Amniotic epithelial cell (primary cell): ENCODE results near the gene PZP.

Experiments used
- DNase-seq: peaks from one replicate; pipeline ENCODE4 v3.0.0-alpha.2; 2010; ENCODE audit warnings: low read depth

Gene PZP

GRCh38 chr12:9123781-9124382 is 84.3 kb downstream of the PZP start:
- DNase-seq, result no peak

DNA sequence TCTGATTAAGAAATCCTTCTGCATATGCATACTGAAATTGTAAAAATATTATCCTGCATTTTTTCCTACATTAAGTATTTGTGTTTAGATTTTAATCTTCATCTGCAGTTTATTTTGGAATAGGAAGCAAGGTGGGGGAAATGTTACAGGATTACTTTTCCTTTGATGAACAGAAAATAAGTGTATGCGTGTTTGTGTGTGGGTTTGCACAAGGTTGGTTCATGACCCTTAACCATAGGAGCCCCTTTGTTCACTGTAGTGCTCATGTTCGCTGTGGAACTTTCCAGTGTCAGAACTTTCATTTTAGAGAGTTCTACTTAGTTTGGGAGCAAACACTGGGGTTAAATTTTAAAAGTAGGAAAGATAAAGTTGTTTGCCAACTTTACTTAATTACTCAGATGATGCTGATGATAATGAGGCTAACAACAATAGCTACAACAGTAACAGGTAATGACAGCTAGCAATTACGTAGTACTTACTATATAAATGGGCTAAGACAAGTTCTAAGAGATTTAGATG is 86.0 kb downstream of the PZP start:
- no peak for DNase-seq

DNA sequence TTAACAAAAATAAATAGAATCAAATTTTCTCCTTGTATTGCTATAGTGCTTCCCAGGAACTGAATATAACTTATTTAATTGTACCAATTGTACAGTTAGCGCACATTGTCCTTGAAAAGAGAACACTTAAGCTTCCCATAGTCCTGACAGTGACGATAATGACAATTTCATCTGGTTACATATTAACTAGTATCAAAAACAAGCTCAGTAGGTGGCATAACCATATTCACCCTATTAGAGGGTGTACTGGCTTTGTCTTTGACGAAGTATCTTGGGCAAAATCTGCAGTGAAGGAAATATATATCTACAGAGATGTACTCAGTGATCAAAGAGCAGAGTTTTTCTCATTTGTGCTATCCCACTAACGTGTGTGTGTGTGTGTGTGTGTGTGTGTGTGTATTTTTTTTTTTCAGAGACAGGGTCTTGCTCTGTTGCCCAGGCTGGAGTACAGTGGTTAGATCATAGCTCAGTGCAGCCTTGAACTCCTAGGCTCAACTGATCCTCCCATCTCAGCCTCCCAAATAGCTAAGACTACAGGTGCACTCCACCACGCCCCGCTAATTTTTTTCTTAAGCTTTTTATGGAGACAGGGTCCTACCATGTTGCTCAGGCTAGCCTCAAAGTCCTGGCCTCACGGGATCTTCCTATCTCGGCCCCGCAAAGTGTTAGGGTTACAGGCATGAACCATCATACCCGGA is 87.6 kb downstream of the PZP start:
- DNase-seq, result no peak

- DNase-seq, result no peak
Measured at GRCh38 chr12:9118158-9118557, 90.0 kb downstream of the PZP start.

- DNase-seq, result no peak
Measured at GRCh38 chr12:9115731-9116559, 92.2 kb downstream of the PZP start, which contains the start of gene A2M. A2M (minus strand) TSS chr12:9115919; CDS start chr12:9115849, 70 bp downstream.

- no peak for DNase-seq
Measured at GRCh38 chr12:9114946-9115345, 93.2 kb downstream of the PZP start.

GRCh38 chr12:9113987-9114309 is 94.2 kb downstream of the PZP start:
- no peak for DNase-seq

DNA sequence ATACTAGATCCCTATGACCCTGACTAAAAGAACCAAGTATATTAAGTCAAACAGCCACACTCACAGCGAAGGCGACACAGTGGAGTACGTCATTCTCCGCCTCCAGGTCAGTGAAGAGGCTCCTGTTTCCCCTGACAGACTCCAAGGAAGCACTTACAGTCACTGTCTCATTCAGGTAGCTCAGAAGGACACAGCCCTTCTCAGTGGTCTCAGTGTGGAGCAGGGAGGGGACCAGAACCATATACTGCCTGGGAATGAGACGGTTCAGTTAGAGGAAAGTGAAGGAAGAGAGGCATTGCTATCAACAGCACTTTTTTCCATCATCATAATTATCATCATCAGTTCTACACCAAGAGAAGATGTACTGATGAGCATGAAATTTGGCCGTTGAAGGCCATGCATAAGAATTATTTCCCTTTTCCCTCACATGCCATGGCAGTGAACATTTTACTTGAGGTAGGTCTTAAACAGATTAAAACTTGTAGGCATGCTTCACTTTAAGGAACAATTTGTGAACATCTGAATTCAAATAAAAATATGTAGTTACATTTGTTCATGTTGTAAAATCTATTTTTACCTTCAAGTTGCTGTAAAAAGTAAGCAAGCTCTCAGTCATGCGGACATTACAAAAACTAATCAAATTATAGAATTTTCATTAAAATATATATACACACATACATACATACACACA is 94.8 kb downstream of the PZP start:
- no peak for DNase-seq

DNA sequence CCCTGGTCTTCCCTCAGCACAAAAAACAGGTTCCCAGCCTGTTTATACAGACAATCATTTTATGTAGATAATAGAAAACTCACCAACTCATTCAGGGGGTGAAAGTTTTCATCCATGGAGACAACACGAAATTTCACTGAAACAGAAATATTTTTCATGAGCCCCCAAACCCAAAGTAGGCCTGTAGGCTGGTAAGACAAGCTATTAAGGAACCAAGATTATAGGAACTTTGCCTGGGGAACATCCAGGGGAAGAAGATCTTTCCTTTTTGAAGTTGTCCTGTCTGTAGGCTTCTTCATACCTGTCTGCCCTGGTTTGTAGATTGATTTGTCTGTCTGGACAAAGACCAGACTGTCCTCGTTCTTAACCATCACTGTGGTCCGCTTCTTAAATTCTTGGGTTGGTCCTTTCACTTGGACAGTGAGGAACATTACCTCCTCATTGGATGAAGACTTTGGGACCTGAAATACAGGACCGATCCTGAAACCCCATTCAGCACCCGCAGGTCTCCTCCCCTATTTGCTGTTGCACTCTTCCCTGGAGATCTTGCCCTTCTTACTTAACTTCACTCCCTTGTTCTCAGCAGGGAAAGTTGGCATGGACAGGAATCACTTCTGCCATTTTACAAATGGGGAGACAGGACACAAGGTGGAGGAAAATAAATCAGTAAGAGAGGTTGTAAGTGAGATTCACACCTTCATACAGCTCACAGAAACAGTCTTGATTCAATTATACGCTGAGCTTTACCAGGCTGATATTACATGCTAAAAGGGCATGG is 95.9 kb downstream of the PZP start:
- no peak for DNase-seq

GRCh38 chr12:9111525-9111924 is 96.7 kb downstream of the PZP start:
- DNase-seq, result no peak

GRCh38 chr12:9109737-9110491 is 98.3 kb downstream of the PZP start:
- no peak for DNase-seq

DNA sequence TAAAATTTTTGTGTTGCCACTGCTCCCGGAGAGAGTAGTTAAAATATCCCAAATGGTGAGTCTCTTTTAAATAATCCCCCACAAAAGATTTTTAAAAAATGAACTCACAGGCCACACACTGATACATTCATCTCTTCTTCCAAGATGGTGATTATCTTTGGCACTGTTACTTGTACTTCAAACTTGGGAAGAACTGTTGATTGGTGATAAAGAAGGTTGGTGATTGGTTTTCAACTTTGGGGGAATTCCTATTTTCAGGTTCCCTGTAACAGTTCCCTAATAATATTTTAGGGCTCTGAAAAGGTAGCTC is 99.0 kb downstream of the PZP start:
- no peak for DNase-seq

- no peak for DNase-seq
Measured at GRCh38 chr12:9108504-9109212, 99.5 kb downstream of the PZP start.

- no peak for DNase-seq
Measured at GRCh38 chr12:9107542-9107873, 100.7 kb downstream of the PZP start.

DNA sequence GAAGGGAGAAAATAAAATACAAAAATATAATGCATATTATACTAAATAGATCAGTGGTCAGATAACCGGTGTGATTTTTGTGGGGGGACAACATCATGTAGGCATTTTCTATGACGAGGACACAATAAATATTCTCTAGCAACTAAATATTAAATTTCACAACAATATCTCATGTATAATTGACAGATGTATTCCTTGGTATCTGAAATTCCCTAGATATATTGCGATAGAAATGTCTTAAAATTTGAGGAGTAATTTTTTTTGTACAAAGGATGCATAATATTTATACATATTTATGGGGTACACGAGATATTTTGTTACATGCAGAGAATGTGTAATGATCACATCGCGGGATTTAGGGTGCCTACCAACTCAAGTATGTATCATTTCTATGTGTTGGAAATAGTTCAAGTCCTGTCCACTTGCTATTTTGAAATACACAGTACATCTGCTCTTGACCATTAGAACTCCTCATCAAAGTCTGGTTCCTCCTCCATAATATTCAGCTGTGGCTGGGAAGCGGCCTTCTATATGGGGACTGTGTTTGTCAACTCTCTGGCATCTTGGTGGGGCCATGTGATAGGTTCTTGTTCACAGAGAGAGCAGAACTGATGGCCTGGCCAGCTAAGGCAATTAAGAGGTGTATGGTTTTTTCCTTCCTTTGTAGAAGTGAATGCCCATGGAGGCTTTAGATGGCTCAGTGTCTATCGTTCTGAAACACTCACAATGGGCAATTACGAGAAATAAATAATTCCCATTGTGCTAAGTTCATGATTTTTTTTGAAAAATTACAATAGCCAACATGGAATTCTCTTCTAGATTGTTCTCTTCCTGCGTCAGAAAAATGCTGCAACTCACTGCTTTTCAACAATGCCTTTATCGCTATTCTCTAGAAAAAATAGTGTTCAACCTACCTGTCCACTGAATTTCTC is 101.3 kb downstream of the PZP start:
- no peak for DNase-seq

GRCh38 chr12:9106067-9106466 is 102.1 kb downstream of the PZP start:
- DNase-seq, result no peak

DNA sequence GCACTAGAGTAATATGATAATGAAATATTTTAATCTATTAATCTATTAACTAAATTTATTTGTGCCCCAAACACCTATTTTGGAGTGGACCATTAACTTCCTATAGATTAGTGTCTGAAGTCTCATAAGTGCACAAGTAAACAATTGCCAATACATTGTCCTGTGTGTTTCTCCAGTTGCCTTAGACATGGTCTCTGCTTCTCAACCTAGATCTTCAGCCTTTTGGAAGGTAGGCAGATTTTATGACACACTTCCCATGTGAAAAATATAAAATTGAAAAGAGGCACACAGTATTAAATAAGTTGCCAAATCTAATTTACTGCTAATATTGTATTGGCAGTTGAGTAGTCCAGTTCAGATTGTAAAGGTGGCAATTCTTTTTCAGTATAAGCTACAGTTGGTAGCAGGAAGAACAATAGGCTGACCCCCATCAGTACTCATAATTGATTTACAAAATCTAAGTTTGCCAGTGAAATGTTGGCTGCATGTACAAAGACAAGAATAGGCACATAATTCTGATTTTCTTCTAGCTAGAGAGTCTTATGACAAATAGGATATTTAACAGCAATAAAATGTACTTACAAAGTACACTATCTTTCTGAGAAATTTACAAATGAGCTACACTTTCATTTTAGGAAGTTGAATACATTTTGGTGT is 103.3 kb downstream of the PZP start:
- no peak for DNase-seq

- DNase-seq, result no peak
Measured at GRCh38 chr12:9104087-9104486, 104.1 kb downstream of the PZP start.
